Measurements from ENCODE around the gene GAMT.

- TF ChIP-seq POLR2A (IDR thresholded peaks at IDR 0.05; ENCODE audit: low read length) (no peak), GATA1 (IDR thresholded peaks at IDR 0.05; ENCODE audit: low read depth, low read length) (no peak)
Measured at GRCh38 chr19:1354970-1355567, 46.3 kb downstream of the GAMT start.

Measured in erythroblast (primary cell).